GM21619 (cell line): Measurements from ENCODE around the gene RASGRF1.
"Not testable (repeated sequence)": the region's sequence is repeated elsewhere in the genome, so short reads cannot be mapped to it uniquely, and the experiment has no call there.

Experiments used
- ATAC-seq: cut with Tn5 transposase; IDR thresholded peaks from one replicate; pipeline ENCODE4 v1.9.1; 2021; ENCODE audit not compliant: unreplicated experiment

The RASGRF1 gene

DNA sequence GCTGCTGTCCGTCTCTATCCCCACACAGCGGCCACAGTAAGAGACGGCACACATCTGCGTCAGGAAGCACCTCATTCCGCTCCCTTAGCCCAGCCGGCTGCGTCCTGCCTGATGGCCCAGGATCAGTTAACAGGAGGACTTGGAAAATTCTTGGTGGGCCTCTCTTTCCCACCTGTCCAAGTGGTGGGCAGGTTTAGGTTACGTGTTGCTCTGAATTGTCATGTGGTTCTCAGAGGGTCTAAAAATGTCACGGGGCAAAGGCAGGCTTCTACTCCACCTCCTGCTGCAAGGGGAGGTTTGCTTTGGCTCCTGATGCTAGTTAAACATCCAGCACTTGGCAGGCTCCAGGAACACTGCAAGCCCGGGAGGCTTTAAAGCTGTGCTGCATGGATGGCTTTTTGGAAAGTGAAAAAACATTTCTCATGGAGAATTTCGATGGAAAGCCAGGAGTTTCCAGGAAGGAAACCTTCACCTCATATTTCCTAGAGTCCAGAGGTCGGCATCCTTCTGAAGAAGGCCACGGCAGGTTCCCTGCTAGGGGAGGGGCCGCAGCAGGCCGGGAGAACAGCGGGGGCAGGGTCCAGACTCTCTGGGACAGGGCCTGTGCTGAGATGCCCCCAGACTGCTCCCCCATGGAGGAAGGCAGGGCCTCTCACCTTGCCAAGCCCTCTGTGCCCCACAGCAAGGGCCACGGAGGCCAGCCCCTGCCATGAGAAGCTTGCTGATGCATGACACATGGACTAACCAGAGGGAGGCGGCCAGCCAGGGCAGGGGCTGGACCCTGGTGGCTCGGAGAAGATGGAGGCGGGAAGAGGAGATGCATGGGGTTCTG is 156.5 kb downstream of the RASGRF1 start:
- ATAC-seq, result no peak

DNA sequence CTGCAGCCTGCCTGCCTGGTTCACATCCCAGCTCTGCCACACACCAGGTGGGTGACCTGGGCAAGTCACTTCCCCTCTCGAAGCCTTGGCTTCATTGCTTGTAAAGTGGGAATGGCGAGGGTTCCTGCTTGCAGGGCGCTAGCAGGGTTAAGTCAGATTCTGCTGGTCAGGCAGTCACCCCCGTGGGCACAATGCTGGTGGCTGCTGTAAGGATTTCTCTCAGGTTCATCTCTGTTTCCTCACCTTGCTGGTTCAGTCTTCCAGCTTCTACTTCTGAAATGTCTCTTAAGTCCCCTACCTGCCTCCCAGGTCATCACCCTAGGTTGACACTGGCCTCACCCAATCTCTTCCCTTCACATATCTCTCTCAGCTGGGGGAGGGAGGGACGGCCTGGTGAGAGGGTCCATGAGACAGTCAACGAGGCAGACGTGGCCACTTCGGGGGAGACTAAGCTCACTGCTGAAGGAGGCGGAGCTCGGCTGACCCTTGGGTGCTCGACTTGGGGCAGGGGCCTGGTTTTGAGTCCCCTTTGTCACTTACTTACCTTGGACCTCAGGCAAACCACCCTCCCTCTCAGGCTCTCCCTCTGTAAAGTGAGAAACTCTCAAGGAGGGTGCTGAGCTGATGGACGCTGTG is 157.3 kb downstream of the RASGRF1 start:
- ATAC-seq, result no peak

DNA sequence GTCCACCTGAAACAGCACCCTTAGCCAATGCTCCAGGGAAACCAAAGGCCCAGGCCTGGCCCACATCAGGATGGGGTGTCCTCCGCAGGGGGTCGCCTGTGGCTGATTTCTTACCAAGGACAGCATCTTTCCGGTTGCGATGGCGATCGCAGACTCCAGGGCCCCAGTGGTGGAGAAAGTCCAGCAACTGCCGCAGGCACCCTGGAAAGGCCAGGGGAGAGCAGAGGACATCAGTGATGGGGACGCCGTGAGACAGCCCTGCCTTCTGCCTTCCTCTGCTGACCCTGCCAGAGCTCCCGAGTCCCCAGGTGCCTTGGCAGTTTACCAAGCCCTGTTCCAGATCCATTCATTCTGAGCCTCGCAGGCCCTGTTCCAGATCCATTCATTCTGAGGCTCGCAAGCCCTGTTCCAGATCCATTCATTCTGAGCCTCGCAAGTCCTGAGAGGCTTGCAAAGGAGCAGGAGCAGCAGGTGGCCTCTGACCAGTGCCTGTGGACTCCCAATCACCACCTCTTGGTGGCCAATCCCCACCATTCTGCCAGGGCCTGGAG is 158.2 kb downstream of the RASGRF1 start:
- ATAC-seq, result no peak

DNA sequence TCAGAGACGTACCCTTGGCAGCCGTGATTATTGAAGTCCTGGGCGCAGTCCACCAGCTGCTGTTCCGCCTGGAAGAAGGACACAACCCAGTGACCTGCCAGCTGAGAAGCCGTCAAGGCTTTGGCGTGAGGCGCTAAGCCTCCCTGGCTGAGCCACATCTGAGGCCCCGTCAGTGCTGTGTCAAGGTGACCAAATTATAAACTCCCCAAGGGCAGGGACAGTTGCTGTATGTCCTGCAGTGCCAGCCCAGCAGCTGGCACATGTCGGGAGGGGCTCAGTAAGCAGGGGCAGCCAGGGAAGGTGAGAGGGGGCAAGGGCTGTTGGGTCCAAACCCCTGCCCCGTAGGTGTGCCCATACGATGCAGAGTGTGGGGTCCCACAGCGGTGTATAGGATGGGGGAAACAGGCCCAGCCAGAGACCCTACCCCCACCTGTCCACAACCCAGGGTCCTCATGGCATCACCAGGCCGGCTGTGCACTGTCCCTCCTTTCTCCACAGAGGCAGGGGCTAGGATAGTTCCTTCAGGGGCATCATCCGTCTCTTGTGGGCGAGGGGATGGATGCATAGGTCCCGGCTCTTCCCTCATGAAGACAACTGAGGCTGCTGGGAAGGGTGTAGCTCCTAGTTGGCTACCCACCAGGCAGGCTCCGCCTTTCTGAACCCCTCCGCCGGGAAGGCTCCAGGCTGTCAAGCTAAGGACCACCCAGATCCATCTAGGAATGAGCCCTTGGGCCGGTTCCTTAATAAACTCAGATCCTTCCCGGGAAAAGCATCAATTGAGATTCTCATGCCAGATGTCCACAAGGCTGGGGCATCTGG is 158.9 kb downstream of the RASGRF1 start:
- no peak for ATAC-seq

DNA sequence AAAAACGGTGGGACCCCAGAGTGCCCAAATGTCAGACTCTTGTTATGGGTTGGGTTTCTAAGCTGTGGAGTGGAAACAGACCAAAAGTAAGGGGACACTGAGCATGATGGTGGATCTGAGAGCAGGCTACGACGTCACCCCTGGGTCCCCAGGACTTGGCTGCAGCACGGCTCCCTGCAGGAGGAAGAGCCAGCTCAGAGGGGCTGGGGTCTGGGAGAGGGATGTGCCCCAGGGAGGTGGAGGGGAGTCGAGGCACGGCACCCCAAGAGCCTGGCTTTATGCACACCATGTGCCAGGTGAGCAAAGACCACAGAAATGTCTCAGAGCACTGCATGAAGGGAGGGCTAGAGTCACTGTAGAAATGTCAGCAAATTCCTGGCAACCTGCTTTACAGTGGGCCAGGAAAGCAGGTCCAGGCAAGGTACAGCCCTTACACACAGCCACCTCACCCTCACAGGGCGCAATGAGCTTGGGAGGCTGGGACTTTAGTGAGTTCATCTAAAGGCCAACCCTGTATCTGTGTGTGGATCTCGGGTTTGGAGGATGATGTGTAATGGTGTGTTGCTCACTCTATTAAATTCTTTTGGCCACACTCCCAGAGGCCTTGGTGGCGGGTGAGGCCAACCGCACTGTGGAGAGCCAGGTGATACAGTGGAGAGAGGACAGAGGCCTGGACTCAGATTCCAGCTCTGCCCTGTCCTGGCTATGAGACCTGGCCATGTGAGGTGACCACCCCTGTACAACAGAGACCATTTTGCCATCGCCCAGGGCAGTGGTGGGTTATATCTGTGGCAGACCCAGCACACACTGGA is 159.8 kb downstream of the RASGRF1 start:
- ATAC-seq, result no peak

DNA sequence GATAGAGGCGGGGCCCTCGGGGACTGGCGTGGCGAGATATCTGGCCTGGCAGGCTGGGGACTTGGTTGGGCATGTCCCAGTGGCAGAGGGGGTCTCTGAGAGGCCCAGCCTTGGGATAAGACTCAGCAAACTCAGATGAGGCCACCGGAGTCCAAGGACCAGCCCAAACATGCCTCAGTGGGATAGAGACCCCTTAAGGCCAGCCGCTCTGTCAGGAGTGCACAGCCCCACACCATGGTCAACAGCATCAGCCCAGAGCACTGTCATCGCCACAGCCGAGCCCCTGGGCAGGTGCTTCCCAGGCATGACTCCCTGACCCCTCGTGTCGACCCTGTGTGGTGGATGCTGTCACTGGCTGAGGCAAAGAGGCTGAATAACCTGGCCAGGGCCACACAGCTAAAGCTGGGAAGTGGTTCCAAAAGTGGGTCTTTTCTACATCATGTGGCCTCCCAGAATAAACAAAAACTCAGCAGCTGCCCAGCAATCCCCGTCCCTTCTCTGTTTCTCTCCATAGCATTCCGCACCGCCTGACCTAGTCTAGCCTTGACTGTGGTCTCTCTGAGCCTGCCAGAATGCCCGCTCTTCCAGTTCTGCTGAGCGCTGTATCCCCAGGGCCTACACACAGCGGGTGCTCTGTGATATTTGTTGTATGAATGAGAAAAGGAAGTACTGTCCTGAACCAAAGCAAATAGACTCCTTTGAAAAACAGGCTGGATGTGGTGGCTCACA is 160.9 kb downstream of the RASGRF1 start:
- ATAC-seq, result no peak

DNA sequence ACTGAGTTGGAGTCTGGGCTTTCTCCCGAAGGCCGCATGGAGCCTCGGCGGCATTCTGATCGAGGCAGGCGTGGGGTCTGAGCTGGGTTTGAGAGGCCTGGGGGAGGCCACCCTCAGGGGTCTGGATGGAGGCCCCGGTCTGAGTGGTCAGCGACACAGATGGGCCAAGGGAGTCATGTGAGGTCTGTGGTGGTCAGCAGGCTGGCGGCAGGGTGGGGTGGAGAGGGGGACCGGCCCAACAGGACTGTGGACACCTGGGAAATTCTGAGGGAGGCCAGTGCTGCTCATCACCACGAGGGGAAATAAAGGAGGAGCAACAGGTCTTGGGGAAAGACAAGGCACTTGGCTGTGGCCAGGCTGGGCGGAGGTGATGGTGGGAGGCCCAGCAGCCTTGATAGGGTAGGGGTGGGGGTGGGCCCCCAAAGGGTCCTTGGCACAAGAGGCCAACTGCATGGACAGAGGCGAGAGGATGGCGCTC is 161.9 kb downstream of the RASGRF1 start:
- no peak for ATAC-seq

DNA sequence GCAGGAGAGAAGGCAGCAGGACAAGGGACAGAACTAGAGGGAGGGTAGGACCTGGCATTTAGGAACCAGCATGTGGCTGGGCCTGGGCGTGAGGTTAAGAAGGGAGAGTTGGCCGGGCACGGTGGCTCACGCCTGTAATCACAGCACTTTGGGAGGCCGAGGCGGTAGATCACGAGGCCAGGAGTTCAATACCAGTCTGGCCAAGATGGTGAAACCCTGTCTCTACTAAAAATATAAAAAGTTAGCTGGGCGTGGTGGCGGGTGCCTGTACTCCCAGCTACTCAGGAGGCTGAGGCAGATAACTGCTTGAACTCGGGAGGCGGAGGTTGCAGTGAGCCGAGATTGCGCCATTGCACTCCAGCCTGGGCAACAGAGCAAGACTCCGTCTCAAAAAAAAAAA is 162.4 kb downstream of the RASGRF1 start:
- ATAC-seq, result not testable (repeated sequence)

DNA sequence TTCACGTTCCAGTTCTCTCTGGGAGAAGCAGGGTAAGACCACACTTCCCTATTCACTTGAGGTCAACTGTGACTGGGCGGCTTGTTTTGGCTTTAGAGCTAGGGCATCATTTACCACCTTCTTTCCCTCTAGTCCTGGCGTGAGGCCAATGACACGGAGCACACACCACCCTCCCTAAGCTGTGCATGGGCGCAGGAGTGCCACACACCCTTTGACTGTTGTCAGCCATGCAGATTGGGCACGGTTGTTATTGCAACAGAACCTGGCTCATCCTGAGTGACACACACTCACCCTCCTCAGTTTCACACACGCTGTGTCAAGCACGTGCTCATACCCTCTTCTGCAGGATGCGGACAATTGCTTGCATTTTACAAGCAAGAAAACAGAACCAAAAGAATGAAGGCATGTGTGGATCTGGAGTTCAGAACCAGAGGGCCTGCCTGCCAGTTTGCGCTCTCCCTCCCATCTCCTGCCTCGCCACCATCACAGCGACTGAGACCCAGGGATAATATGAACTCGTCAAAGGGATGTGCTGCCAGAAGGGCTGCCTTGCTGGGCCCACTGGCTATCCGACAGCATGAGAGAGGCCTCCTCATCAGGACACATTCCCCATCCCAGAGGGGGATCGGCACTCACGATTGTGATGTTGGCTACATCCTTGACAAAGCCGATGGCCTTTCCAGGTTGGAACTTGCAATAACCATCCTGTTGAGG is 163.3 kb downstream of the RASGRF1 start:
- no peak for ATAC-seq

DNA sequence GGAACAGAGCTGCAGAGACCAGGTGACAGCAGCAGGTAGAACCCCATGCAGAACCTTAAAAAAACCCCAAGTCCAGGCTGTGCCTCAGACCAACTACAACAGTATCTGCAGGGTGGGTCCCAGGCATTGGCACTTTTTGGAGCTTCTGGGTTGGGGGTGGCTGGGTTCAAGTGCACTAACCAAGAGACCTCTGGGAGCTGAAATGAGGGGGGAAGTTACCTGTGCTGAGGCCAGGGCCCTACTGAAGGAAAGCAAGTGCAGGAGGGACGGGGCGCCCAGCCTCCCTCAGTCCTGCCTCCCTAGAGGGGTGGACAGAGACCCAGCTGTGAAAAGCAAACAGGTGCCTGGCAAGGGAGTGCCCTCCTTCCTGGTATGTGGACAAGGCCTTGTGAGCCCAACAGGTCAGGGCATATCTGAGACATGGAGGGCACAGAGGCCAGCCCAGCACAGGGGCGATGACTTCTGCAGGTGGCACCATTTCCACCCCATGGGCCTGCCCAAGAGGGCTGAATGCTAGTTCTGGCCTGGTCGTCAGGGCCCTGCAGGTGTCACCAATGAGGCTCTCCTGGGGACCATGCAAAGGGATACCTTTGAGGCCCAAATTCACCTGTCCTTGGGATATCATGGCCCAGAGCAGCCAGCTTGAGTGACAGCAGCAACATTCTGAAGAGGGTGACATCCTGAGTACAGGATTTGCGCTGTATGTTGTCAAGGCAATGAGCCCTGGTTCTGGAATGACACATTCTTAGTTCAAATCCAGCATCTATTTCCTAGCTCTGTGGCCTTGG is 164.4 kb downstream of the RASGRF1 start:
- no peak for ATAC-seq

DNA sequence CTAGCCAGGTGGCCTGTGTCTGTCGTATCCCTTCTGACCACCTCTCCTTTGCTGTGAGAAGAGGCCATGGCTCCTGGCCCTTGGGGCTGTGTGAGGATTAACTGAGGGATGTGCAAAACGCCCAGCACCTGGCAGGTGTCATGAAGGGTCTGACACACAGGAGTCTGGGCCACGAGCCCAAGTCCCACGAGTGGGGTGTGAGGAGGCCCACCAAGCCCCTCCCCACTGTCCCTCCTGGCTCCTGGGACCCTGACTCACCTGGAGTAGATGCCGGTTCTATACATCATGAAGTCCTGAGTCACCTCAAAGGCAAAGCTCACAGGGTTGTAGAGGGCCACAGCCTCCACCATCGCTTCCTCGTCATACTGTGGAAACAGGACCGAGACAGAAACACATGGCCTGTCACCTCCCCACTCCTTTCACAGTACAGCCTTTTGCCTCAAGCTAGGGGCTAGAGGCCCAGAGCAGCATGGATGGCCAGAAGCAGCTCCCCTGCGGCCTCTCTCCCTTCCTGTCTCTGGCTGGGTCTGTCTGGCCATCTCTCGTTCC is 165.4 kb downstream of the RASGRF1 start:
- ATAC-seq, result no peak

DNA sequence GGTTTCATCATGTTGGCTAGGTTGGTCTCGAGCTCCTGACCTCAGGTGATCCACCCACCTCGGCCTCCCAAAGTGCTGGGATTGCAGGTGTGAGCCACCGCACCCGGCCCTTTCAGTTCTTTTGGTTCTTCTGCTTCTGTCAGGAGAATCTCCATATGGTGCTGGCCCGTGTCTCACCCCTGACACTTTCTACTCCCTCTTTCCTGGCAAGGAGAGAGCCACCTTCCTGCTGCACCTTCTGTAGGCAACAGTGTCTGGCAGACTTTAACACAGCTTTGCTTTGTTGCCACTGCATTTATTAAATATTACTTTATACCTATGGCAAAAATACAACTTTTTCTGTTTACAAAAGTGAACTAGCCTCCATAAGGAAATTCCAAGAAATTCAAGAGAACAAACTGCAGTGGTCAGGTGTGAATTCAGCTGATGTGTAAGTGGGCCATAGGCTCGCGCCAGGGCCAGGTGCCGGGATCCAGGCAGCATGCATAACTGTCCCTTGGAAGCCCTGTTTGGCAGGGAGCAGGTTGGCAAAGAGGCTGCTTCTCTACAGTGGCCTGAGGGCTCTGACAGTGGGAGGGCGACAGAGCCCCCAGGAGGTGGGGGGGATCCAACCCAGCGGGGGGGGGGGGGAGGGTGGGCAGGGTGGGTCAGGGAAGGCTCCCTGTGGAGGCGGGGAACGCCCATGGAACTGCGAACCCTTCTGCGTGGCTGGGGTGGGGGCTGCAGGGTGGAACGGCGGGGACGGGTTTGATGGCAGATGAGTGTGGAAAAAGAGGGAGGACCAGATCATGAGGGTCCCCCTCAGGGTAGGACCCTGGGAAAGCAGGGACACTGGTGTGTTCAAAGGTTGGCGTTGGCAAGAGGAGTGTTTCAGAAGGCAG is 166.9 kb downstream of the RASGRF1 start:
- ATAC-seq, result no peak

DNA sequence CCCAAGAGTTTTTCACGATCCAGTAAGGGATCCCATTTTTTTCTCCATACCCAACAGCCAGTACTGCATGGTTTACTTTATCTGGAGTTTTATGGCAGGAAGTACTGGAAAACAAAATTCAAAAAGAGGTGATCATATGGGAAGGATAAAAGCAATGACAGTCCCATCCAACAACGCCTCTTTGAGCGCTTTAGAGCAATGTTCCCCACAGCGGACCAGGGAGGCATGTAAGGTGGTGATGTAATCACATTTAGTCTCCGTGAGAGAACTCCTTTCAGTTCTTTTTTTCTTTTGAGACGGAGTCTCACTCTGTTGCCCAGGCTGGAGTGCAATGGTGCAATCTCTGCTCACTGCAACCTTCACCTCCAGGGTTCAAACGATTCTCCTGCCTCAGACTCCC is 167.6 kb downstream of the RASGRF1 start:
- ATAC-seq, result no peak

DNA sequence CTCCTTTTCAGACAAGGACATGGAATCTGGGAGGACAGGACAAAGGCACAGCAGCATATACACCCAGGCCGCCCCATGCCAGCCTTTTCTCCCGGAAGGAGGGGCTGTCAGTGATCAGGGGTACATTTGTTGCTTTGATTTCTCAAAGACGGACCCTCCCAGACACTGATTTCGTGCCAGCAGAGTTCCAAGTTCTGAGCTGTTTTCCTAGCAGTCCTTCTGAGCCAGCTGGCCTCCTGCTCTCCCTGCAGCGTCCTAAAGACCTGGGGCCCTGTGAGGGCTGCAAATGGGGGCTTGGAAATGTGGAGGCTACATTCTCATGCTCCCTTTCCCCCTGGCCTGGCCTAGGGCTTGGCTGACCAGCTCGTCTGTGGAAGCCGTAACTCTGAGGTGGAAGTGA is 168.1 kb downstream of the RASGRF1 start:
- no peak for ATAC-seq

DNA sequence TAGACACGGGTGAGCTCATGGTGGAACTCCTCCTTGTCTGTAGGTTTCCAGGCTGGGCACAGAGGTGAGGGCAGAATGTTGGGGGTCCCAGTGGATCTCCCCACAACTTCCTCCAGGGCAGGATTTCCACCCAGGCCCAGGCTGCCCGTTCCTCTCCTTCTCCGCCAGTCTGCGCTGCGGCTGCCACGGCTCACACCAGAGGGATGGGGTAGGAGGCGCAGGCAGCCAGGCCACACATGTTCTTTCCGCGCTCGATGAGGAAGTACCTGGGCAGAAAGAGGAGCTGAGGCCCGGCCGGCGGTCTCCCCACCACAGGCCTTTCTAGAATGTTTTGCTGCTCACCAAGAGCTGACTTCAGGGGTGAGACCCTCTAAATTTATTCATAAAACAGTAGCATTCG is 168.6 kb downstream of the RASGRF1 start:
- ATAC-seq, result no peak

DNA sequence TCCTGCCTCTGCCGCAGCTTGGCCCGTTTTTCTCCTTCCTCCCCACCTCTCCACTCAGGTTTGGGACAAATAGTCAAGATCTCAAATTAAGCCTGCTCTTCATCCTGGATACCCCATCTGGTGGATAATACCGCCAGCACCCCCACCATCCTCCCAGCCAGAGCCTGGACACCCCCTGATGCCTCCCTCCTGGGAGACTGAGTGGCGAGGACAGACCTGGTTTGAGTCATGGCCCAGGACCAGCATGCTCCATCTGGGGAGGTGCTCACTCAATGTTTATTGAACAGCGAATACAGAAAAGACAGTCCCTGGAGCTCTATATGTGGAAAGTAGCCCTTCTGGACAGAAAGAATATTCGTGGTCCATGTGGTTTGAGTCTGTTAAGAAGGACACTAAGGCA is 169.1 kb downstream of the RASGRF1 start:
- no peak for ATAC-seq

DNA sequence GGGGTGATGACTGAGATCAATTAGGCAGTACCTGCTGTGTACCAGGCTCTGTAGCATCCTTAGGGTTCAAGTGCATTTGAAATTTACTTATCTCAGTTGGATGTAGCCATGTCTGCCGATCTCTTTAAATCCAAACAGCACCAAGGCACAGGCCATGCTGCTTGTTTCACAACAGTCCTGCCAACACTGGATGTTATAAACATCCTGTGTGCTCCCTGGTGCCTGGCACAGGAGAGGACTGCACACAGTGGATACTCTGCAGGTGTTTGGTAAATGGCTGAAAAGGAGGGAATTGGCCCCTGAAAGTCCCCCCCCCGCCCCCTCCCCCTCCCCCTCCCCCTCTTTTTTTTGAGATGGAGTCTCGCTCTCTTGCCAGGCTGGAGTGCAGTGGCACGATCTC is 172.7 kb downstream of the RASGRF1 start:
- ATAC-seq, result no peak
